ENCODE measurements around the gene FTCD.

Gene FTCD

DNA sequence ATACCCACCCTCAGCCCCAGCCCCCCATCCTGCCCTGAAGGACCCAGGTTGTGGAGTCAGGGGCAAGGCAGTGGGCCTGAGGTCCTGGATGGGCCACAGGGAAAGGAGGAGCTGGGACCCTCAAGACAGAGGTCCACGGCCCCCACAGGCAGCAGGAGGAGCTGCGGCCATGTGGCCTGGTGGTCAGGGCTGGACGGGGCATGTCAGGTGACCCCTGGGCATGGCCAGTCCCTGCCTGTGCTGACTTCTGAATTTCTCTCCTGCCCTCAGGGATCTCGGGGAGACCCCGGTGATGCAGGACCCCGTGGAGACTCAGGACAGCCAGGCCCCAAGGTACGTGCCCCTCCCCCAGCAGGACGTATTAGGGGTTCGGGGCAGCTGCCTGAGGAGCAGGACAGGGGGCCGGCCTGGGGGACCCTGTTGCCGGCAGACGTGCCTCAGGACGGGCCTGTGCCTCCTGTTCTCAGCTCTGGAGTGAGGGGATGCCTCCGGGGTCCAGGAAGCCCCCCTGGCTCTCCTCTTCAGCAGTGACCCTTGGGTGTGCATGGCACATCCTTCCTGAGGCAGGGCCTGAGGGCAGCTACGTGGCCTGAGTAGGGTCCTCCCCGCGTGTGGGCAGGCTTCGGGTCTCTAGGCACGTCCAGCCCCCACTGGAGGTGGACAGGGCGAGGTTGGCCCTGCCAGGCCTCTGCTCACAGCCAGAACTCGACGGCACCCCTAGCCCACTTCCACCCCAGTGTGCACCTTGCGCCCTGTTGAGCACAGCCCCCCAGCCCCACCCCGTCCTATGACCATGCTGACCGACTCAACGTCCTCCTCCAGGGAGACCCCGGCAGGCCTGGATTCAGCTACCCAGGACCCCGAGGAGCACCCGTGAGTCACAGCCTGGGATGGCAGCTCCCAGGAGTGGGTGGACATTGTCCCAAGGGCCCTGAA lies 33.8 kb downstream of the FTCD start:
- DNase-seq, result no peak

GRCh38 chr21:46120301-46121285 lies 34.8 kb downstream of the FTCD start:
- no peak for DNase-seq

DNA sequence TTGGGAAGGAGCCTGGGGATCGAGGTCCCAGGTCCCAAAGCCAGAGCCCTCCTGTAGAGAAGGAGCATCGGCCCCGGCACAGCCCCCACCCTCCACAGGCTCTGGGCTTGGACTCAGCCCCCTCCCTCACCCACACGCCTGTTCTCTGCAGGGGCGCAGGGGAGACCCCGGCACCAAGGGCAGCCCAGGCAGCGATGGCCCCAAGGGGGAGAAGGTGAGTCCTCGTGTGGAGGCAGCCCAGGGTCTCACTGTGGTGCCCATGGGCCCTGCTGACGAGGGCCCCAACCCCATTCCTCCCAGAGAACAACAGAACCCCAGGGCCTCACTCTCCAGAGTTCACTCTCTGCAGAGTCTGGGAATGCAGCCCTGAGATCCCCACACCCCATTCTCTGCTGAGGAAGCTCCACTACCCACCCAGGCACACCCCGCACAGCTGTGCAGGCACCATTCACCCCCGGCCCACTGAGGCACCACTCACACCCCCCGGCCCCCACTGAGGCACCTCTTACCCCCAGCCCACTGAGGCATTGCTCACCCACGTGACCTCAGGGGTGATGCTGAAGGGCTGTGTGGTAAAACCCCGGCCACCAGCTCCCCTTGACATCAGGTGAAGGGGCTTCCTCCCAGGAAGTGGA lies 35.6 kb downstream of the FTCD start:
- no peak for DNase-seq

- DNase-seq, result no peak
These were observed 36.2 kb downstream of the FTCD start for GRCh38 chr21:46119144-46119636.

DNA sequence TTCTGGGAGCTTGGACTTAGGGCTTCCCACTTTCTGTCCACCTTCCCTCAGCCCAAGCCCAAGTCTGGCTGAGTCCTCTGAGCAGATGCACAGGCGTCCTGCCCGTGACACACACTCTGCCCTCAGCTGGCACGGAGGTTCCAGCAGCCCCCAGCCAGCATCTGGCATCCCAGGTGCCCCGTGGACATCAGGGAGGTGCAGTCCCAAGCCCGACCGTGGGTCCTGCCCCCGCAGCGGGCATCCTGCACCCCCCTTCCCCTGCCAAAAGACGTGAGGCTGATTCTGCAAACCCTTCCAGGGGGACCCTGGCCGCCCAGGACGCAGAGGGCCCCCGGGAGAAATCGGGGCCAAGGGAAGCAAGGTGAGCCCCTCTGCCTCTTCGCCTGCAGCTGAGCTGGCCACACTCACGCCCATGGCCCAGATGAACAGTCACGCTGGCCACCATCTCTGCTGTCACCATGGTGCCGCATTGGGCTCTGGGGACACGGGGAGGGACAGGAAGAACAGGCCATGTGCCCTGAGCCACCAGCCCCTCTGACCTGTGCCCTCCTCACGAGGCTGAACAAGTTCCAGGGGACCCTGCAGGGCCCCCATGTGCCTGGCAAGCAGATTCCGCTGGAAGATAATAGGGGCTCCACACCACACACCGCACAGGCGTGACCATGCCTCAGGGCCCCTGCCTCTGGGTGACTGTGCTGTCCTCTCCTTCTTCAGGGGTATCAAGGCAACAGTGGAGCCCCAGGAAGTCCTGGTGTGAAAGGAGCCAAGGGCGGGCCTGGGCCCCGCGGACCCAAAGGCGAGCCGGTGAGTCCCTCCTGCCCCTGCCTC lies 36.8 kb downstream of the FTCD start:
- no peak for DNase-seq

DNA sequence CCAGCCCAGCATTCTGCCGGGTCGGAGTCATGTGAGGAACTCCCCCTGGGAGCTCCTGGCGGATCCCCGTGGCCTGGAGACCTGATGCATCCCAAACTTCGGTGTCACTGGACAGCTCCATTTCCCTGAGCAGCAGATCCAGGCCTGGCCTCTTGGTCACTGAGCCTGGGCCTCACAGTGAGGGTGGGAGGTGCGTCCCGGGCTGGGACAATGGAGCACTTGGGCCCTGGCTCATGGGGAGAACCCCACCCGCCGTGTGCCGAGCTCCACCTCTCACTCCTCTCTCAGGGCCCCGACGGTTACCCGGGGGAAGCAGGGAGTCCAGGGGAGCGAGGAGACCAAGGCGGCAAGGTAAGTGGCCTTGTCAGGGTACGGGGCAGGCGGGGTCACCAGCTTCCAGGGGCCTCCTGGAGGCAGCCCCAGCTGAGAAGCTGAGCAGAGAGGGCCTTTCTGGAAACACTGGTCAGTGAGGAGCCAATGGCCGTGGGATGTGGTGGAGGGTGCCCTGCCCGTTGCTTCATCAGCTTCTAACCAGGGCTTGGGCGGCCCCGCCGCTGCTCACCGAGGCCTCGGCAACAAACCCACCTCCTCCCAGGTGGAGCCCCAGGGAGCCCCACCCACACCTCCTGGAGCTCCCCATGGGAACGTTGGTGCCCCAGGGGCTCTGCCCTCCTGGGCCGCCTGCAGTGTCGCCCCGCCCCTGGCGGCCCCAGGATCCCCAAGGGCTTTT lies 37.6 kb downstream of the FTCD start:
- no peak for DNase-seq

DNA sequence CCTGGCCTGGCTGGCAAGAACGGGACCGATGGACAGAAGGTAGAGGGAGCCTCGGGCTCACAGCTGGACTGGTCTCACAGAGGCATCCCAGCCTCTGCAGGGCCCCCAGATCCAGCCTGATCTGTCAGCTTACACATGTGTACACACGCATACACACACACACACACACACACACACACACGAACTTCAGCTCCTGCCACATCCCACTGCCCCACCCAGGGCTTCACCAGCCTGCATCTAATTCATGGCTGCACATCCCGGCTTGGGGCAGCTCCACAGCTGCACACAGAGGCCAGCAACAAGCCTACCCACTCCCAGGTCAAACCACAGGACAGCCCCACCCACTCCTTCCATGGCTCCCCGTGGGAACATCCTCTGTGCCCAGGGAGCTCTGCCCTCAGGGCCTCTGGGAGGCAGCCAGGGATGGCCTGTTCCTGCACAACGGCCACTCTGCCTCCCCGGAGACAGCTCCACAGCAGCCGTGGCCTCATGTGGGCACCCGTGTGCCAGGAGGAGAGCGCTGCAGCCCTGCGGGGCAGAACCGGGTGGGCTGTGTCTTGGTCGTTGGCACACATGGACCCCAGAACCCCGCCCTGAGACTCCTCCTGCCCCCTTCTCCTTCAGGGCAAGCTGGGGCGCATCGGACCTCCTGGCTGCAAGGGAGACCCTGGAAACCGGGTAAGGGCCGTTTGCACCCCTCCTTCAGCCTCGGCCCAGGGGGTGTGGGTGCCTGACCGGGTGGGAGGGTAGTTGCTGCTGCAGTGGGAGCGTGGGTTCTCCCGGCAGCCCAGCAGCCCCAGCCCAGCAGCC lies 38.4 kb downstream of the FTCD start:
- no peak for DNase-seq

DNA sequence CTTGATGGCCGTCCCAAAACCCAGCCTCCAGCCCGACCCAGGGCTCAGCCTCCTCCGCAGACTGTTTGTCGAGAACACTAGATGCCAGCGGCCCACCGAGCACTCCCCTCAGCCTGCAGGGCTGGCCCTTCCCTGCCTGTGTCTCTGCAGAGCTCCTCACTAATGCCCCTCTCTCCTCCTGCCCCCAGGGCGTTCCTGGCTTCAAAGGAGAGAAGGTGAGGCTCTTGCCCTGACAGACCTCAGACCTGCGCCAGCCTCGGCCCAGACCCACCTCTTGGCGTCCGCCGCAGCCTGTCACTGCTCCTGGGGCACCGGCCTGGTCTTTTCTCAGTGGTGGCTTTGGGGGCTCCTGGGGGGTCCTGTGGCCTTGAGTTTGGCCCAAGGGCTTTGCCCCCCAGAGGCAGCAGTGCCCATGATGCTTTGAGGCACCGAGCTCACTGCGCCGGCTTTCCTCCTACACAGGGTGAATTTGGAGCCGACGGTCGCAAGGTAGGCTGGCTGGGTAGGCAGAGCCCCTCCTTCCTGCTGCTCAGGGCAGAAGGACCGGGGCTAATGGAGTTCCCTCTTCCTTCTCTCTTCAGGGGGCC lies 39.1 kb downstream of the FTCD start:
- DNase-seq, result no peak

- DNase-seq, result no peak
These were observed 39.8 kb downstream of the FTCD start for GRCh38 chr21:46115441-46116188.

DNA sequence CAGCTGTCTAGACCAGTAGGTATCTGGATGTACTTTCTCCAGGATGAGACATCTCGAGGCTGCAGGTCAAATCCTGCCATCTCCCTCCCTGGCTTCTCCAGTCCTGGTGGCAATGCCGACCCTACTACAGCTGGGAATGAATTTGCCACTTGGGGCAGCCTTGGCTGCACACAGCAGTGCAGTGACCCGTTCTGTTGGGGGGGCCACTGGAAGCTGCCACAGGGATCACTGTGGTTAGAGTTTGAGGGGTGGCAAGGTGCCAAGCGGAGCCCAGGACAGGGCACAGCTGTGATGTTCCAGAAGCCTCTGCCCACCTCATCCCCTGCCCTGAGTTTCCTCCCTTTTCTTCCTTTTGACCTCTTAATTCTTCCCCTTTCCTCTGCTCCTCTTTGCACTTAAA lies 40.4 kb downstream of the FTCD start:
- no peak for DNase-seq

- DNase-seq, result no peak
These were observed 41.7 kb downstream of the FTCD start for GRCh38 chr21:46113497-46114176.

- no peak for DNase-seq
These were observed 42.6 kb downstream of the FTCD start for GRCh38 chr21:46112725-46113215.

GRCh38 chr21:46111857-46112724 lies 43.3 kb downstream of the FTCD start:
- DNase-seq, result no peak

- DNase-seq, result no peak
These were observed 44.2 kb downstream of the FTCD start for GRCh38 chr21:46111193-46111571.

GRCh38 chr21:46110499-46111192 lies 44.7 kb downstream of the FTCD start:
- no peak for DNase-seq

DNA sequence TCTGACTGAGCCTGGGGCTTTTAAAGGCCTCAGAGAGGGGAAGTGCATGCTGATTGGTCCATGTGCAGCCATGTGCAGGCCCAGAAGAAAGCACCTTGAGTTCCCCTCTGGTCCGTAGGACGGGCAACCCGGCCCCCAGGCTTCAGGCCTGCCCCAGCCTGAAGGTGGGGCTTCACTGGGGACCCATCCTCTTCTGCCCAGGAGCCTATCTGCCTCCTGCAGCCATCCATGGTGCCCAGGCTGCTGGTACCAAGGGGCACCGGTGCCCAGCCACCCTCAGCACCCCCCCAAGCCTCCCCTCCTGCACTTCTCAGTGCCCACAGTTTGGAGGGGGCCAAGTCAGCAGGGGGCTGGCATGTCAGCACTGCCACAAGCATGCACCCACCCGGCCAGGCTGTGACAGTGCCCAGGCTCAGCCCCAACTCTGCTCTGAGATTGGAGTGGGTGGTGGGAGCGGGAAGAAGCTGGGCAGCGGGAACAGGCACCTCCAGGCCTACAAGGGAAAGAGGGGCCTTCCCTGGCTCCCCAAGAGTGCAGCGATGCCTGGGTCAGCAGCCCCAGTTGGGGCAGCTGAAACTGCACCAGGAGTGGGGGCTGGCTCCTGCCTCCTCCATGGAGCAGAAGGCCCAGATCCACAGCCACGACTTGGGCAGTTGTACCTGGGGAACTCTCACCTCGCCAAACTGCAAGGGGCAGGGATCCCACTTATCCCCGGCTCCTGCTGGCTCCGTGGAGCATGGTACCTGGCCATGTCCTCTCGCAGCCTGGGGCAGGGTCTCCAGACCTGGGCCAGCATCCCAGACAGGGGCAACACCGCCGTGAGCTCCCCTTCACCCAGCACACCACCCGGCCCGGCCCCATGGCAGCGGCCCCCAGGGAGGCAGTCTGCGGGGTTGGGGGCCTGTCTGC lies 45.8 kb downstream of the FTCD start:
- no peak for DNase-seq
